ENCODE data around the gene MACO1.

Gene MACO1

GRCh38 chr1:25494952-25495351 is 64.3 kb downstream of the MACO1 start:
- TF ChIP-seq EZH2phosphoT487 (IDR thresholded peaks at IDR 0.05; ENCODE audit: borderline replicate concordance, low read length) (no peak), CTCF (IDR thresholded peaks at IDR 0.05; ENCODE audit: low read depth, low read length, poor library complexity, severe bottlenecking) (no peak)
- Histone ChIP-seq H4K20me1 (ENCODE audit: control insufficient read depth, insufficient read depth, low read depth, low read length) (no peaks in the 10 kb centered on the region), H3K9me3 (ENCODE audit: control insufficient read depth, insufficient read depth, low read length) (no peaks in the 10 kb centered on the region), H3K27me3 (ENCODE audit: control insufficient read depth, low read length) (no peaks in the 10 kb centered on the region), H3K4me3 (ENCODE audit: low read length) (no peak overlapping the region), H3F3A (ENCODE audit: control insufficient read depth, insufficient read depth) (no peaks in the 10 kb centered on the region), H3K36me3 (ENCODE audit: control insufficient read depth, low read length) (peaks cover 79% of the 10 kb centered on the region), H3K79me2 (ENCODE audit: control insufficient read depth, low read length) (no peaks in the 10 kb centered on the region), H3K4me1 (ENCODE audit: control insufficient read depth, low read length) (no peaks in the 10 kb centered on the region), H3K27ac (ENCODE audit: low read depth, low read length) (no peak overlapping the region), H3K4me2 (ENCODE audit: low read length) (no peak overlapping the region), H3K9me2 (replicated peaks; ENCODE audit: control insufficient read depth, low read length) (no peaks in the 10 kb centered on the region)

- no peaks in the 10 kb centered on the region for H4K20me1 ChIP-seq (ENCODE audit: control insufficient read depth, insufficient read depth, low read depth, low read length)
- H3K27ac ChIP-seq (ENCODE audit: low read depth, low read length), result no peak overlapping the region
- peaks cover 19% of the 10 kb centered on the region for H3K4me1 ChIP-seq (ENCODE audit: control insufficient read depth, low read length)
- no peaks in the 10 kb centered on the region for H3K9me3 ChIP-seq (ENCODE audit: control insufficient read depth, insufficient read depth, low read length)
- no peaks in the 10 kb centered on the region for H3K9me2 ChIP-seq (replicated peaks; ENCODE audit: control insufficient read depth, low read length)
- no peak overlapping the region for H3K4me3 ChIP-seq (ENCODE audit: low read length)
- no peaks in the 10 kb centered on the region for H3K79me2 ChIP-seq (ENCODE audit: control insufficient read depth, low read length)
- no peaks in the 10 kb centered on the region for H3K27me3 ChIP-seq (ENCODE audit: control insufficient read depth, low read length)
- no peak overlapping the region for H3K4me2 ChIP-seq (ENCODE audit: low read length)
- H3F3A ChIP-seq (ENCODE audit: control insufficient read depth, insufficient read depth), result peaks cover 4% of the 10 kb centered on the region; the same call in 1 of the 2 replicates
- peaks cover 55% of the 10 kb centered on the region for H3K36me3 ChIP-seq (ENCODE audit: control insufficient read depth, low read length)
- TF ChIP-seq CTCF (IDR thresholded peaks at IDR 0.05; ENCODE audit: low read depth, low read length, poor library complexity, severe bottlenecking) (no peak), EZH2phosphoT487 (IDR thresholded peaks at IDR 0.05; ENCODE audit: borderline replicate concordance, low read length) (no peak)
These were observed 70.0 kb downstream of the MACO1 start for GRCh38 chr1:25500694-25501093.

GRCh38 chr1:25501235-25502058 is 70.8 kb downstream of the MACO1 start:
- Histone ChIP-seq H3K4me3 (ENCODE audit: low read length) (no peak overlapping the region), H3K27me3 (ENCODE audit: control insufficient read depth, low read length) (no peaks in the 10 kb centered on the region), H3K9me2 (replicated peaks; ENCODE audit: control insufficient read depth, low read length) (no peaks in the 10 kb centered on the region), H3K9me3 (ENCODE audit: control insufficient read depth, insufficient read depth, low read length) (no peaks in the 10 kb centered on the region), H3K4me1 (ENCODE audit: control insufficient read depth, low read length) (peaks cover 20% of the 10 kb centered on the region), H3F3A (ENCODE audit: control insufficient read depth, insufficient read depth) (peaks cover 4% of the 10 kb centered on the region; the same call in 1 of the 2 replicates), H4K20me1 (ENCODE audit: control insufficient read depth, insufficient read depth, low read depth, low read length) (no peaks in the 10 kb centered on the region), H3K27ac (ENCODE audit: low read depth, low read length) (no peak overlapping the region), H3K79me2 (ENCODE audit: control insufficient read depth, low read length) (no peaks in the 10 kb centered on the region), H3K36me3 (ENCODE audit: control insufficient read depth, low read length) (peaks cover 50% of the 10 kb centered on the region), H3K4me2 (ENCODE audit: low read length) (no peak overlapping the region)
- TF ChIP-seq CTCF (IDR thresholded peaks at IDR 0.05; ENCODE audit: low read depth, low read length, poor library complexity, severe bottlenecking), result peak; percentile 56
- no peak for TF ChIP-seq EZH2phosphoT487 (IDR thresholded peaks at IDR 0.05; ENCODE audit: borderline replicate concordance, low read length)

Measured in DOHH2 (cell line).